ENCODE measurements around the gene DLG2.

- TF ChIP-seq CTCF (IDR thresholded peaks at IDR 0.05 in 4 of 5, conservative IDR thresholded peaks at IDR 0.05 in 1 of 5), result no peak
- TF ChIP-seq POLR2A (IDR thresholded peaks at IDR 0.05), result no peak
Measured at GRCh38 chr11:85481862-85482261, 145.3 kb downstream of the DLG2 start.
